ENCODE results near the gene CCDC183.

- no peak for TF ChIP-seq POLR2AphosphoS5 (IDR thresholded peaks at IDR 0.05; ENCODE audit: low read depth, low read length)
- TF ChIP-seq POLR2A (IDR thresholded peaks at IDR 0.05; ENCODE audit: low read depth, low read length), result no peak
- TF ChIP-seq TAF1 (IDR thresholded peaks at IDR 0.05; ENCODE audit: low read depth, low read length), result no peak
- no peak for TF ChIP-seq SPI1 (IDR thresholded peaks at IDR 0.05; ENCODE audit: low read depth, low read length)
- no peak for TF ChIP-seq POU2F2 (IDR thresholded peaks at IDR 0.05; ENCODE audit: low read depth, low read length)
Observed at GRCh38 chr9:136748201-136748600, 47.9 kb upstream of the CCDC183 start, which contains the start of gene LCN6.
